GM18907 (cell line): Measurements from ENCODE around the gene MYO15B.
"Not testable (repeated sequence)": the region's sequence is repeated elsewhere in the genome, so short reads cannot be mapped to it uniquely, and the experiment has no call there.

Experiments
- ATAC-seq: cut with Tn5 transposase; IDR thresholded peaks from one replicate; pipeline ENCODE4 v1.9.1; 2021; ENCODE audit warnings: mild to moderate bottlenecking, moderate library complexity; ENCODE audit not compliant: unreplicated experiment

MYO15B gene

GRCh38 chr17:75575197-75575596, 12.4 kb upstream of the MYO15B start:
- ATAC-seq = no peak

DNA sequence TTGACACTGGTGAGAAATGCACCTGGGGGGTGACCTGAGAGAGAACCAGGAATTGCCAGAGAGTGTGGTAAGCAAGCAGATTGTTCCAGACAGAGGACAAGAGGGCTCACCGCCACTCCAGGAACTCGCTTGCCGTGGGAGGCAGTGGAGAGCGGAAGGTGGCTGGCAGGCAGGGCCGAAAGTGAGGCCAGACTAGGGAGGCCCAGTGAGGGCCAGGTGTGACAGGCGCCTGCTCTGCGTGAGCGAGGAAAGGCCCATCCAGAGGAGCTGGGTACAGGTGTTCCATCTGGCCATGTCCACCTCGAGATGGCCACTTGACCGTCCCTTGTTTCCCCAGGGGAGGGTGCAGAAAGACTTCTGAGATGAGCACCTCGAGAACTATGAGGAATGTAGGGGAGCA, 11.9 kb upstream of the MYO15B start:
- no peak for ATAC-seq

DNA sequence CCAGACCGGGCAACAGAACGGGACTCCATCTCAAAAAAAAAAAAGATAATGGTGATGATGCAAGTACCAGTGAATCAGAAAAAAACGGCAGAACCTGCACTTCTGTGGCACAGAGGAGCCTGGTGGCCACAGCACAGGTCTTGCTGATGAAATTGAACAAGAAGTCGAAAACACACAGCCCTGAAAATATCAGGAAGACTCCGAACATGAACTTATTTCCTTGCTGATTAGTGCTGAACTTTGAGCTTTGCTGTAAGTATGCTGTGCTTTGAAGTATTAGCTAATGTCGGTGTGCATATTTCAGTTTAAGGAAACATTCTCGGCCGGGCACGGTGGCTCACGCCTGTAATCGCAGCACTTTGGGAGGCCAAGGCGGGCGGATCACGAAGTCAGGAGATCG, 10.9 kb upstream of the MYO15B start:
- no peak for ATAC-seq

DNA sequence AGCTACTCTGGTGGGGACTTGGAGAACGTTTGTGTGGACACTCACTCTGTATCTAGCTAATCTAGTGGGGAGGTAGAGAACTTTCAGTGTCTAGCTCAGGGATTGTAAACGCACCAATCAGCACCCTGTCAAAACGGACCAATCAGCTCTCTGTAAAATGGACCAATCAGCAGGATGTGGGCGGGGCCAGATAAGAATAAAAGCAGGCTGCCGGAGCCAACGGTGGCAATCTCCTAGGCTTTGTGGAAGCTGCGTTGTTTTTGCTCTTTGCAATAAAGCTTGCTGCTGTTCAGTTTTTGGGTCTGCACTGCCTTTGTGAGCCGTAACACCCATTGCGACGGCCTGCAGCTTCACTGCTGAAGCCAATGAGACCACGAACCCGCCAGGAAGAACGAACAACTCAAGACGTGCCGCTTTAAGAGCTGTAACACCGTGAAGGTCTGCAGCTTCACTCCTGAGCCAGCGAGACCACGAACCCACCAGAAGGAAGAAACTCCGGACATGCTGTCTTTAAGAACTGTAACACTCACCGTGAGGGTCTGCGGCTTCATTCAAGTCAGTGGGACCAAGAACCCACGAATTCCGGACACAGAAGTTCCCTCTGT, 6.4 kb upstream of the MYO15B start:
- ATAC-seq = not testable (repeated sequence)

- not testable (repeated sequence) for ATAC-seq
Observed at GRCh38 chr17:75583197-75583596, 4.4 kb upstream of the MYO15B start.

DNA sequence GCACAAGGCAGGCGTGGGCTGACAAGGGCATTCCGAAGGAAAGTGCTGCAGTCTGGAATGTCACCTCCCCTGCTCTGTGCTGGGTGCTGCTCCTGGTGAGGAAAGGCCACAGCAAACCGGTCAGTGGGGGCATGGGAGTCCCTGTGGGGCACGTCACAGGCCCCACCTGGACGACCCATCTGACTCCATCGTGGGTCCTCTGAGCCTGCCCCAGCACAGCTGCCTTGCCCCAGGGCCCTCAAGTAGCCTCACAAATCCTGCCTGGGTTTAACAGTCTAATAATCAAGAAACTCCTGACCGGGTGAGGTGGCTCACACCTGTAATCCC, 2.8 kb upstream of the MYO15B start:
- no peak for ATAC-seq

DNA sequence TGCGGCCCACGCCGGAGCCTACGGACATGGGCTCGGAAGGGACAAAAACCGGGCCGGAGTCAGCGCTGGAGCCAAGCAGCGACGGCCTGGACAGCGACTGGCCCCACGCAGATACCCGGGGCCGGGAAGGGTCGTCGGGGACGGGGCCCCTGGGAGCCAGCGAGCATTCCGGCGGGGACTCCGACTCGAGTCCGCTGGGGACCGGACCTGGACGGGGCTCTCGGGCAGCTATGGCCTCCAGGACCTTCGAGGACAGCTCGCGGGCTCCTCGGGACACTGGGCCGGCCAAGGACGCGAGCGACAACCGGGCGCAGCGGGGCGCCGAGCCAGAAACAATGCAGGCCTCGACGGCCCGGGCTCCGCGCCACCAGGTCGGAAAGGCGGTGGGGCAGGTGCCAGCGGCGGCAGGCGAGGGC, 1.0 kb downstream of the MYO15B start:
- ATAC-seq = peak; percentile 23

- peak; percentile 61 for ATAC-seq
Observed at GRCh38 chr17:75589012-75589918, 1.7 kb downstream of the MYO15B start.

GRCh38 chr17:75589919-75590303, 2.3 kb downstream of the MYO15B start:
- ATAC-seq = no peak

DNA sequence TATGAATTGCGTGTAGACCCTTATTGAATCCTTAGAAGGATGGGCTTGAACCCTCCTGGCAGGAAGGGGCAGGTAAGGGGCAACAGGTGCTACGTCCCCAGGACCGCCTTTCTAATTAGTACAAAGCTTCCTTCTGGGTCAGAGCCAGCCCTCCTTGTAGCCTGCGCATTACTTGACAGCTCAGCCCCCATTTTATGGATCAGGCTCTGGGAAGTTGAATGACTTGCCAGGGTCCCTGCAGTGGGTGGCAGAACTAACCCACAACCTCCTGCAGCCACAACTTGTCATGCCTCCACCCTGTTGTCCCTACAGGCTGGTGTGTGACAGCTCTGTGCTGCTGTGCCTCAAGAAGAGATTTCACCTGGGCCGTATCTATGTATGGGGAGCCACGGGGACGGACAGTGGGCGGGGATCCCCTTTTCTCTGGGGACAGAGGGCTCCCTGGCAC, 2.7 kb downstream of the MYO15B start:
- no peak for ATAC-seq

GRCh38 chr17:75590849-75591721, 3.5 kb downstream of the MYO15B start:
- no peak for ATAC-seq

DNA sequence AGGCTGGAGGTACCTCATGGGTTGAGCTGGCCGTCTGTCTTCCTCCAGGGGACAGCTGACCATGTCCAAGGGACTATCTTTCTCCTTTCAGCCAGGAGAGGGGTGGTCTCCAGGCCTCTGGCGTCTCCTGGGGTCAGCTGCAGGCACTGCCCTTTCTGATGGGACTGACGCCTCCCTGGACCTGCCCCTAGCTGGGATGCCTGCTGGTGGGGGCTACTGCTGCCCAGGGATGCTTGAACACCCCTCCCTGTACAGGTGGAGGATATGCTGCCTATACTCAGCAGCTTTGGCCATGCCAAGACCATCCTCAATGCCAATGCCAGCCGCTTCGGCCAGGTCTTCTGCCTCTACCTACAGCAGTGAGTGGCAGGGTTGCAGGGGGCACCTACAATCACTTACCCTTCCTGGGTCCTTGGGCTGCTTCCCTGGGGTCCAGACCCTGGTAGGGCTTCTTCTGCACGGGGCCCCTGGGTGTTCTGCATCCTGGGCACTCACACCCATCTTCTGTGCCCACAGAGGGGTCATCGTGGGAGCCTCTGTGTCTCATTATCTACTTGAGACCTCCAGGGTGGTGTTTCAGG, 4.2 kb downstream of the MYO15B start:
- no peak for ATAC-seq

DNA sequence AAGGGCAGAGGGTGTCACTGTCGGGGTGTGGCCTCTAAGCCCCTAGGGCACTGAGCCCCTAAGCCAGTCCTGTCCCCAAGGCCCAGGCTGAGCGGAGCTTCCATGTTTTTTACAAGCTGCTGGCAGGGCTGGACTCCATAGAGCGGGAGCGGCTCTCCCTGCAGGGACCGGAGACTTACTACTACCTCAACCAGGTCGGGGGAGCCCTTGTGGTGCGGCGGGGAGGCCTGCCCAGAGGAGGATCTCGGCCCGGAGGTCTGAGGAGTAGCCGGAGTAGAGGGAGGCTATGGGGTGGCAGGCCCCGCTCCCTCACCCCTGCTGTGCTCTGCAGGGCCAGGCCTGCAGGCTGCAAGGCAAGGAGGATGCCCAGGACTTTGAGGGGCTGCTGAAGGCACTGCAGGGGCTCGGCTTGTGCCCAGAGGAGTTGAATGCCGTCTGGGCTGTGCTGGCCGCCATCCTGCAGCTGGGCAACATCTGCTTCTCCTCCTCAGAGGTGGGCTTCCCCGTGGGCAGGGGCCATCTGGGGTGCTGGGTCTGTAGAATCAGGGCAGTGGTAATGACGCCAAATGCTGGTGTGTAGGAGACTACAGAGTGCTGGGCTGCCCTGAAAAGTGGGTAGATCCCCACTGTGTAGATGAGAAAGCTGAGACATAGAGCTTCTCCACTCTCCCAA, 4.9 kb downstream of the MYO15B start:
- ATAC-seq = no peak

DNA sequence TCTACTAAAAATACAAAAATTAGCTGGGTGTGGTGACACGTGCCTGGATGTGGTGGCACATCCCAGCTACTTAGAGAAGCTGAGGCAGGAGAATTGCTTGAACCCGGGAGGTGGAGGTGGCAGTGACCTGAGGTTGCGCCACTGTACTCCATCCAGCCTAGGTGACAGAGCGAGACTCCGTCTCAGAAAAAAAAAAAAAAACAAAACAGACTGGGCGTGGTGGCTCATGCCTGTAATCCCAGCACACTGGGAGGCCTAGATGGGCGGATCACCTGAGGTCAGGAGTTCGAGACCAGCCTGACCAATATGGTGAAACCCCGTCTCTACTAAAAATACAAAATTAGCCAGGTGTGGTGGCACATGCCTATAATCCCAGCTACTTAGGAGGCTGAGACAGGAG, 5.8 kb downstream of the MYO15B start:
- not testable (repeated sequence) for ATAC-seq

DNA sequence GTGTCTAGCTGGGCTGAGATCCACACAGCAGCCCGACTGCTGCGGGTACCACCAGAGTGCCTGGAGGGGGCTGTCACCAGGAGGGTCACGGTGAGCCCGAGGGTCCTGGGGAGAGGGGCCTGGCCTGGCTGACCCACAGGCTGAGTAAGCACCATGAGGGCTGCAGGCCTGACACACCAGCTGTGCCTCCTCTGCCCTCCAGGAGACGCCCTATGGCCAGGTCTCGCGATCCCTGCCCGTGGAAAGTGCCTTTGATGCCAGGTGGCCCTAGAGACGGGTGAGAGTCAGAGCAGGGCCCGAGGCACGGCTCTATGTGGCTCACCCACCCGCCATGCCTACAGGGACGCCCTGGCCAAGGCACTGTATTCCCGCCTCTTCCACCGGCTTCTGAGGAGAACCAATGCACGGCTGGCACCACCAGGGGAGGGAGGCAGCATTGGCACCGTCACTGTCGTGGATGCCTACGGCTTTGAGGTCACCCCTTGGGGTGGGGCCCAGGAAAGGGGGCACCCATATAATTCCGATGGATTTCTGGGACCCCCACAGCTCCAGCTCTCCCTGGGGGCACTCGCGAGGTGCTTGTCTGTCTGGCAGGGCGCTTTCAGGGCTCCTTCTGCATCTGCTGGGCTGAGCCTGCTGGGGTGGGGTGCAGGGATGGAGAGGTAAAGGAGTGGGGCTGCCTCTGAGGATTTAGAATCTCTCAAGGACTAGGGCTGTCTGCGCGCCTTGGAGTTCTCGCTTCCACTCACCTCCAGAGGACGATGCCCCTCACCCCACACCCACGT, 7.1 kb downstream of the MYO15B start:
- no peak for ATAC-seq

DNA sequence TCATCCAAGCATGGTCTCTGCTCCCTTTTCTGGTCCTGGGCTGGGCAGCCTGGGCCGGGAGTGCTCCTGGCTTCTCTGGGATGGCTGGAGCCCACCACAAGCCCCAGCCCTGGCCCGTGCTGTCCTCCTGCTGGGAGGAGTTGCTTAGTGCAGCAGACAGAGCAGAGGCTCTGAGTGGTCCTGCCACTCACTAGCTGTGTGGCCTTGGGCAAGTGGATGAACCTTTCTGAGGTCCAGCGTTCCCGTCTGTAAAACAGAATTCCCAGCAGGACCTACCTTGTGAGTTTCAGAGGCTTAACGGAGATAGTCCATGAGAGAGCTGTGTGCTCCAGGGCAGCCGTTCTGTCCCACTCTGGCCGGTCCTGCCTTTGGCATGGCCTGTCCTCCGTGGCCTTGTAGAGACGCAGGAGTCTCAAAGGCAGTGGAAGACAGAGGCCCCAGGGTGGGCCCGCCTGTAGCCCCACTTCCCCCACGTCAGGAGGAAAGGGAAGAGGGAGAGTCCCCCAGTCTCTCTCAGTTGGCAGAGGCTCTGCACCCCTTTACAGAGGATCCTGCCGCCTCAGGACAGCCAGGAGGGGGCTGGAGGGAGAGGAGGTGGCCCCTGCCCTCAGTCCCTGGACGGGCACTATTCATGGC, 7.8 kb downstream of the MYO15B start:
- ATAC-seq = no peak

GRCh38 chr17:75595920-75596313, 8.3 kb downstream of the MYO15B start:
- ATAC-seq = no peak

DNA sequence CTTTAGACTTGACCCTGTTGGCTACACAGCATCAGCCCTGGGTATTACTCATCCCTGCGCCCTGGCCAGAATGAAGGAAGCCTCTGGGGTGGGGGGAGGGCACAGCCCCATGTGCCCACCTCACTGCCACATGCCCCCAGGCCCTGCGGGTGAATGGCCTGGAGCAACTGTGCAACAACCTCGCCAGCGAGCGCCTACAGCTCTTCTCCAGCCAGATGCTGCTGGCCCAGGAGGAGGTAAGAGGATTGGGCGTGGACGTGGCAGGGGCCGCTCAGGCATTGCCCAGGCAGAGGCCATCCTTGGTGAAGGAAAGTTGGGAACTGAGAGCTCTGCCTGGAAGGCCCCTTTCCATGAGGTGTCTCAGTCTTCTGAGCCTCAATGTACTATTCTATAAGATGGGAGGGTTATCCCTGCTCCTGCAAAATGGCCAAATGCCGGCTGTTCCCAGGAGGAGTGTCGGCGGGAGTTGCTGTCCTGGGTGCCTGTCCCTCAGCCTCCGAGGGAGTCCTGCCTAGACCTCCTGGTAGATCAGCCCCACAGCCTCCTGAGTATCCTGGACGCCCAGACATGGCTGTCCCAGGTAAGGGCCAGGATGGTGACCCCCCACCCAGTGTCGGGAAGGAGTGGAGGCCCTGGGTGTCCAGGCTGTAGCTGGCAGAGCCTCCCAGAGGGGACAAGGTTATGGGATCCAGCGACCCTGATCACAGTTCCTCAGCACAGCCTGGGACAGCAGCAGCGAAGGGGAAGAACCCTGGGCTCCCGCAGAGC, 8.9 kb downstream of the MYO15B start:
- no peak for ATAC-seq
